ENCODE results near the gene PHF12. TPM values are rescaled to one million over a fixed set of nuclear protein-coding genes. Genes with fewer than 3 reads are reported as not detected.
A peak's percentile ranks its signal among the peaks of the same experiment; 100 is the strongest.
"Not testable (repeated sequence)": the region's sequence is repeated elsewhere in the genome, so short reads cannot be mapped to it uniquely, and the experiment has no call there.

Gene PHF12
- total RNA-seq, 1 donor from 2014 or later = 69.3 TPM

- H3K9me3 Mint-ChIP-seq = no peaks in the 10 kb centered on the region
Measured at GRCh38 chr17:28937044-28937729, 14.1 kb downstream of the PHF12 start.

DNA sequence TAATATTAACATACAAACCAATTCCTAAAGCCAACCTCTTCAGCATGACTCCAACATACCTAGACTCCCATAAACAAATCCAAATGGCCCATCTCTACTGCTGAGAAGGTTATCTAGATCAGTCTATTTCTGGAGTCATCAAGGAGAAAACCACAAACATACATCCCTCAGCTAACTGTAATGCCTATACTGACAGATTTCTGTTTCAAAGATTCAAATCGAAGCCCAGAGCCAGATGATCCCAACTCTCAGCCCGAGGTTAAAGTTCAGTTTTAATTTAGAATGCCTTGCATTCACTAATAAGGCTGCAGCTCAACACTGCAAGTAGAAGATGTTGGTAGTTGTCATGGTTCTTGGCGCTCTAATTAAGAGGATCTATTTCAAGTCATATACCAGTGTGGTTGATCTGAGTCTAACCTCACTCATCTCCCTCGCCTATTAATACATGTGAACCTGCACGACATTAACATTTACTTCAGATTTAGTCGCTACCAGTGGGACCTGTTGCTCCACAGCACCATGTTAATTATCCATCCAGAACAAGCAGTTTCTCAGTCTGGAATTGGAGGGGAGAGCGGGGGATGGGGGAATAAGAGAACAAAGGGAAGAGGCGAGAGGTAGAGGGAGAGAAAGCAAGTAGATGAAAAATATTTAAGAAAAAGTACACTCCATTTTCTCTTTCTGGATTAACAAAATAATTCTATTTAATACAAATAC, 15.4 kb downstream of the PHF12 start:
- Mint-ChIP-seq H3K4me3 (no peak overlapping the region), H3K9me3 (no peaks in the 10 kb centered on the region), H3K27me3 (ENCODE audit: low read depth) (no peaks in the 10 kb centered on the region), H3K27ac (peak overlapping the region; percentile 74), H3K36me3 (peaks cover 3% of the 10 kb centered on the region), H3K4me1 (peaks cover 4% of the 10 kb centered on the region)
- TF ChIP-seq CTCF (IDR thresholded peaks at IDR 0.05; ENCODE audit: unreplicated experiment) = no peak
- DNase-seq (ENCODE audit: low spot score in 2 of 2, unreplicated experiment in 2 of 2) = no peak

More at GRCh38 chr17:28937044-28937729, 14.1 kb downstream of the PHF12 start:
- no peak overlapping the region for H3K27ac Mint-ChIP-seq
- TF ChIP-seq CTCF (IDR thresholded peaks at IDR 0.05; ENCODE audit: unreplicated experiment) = no peak
- peaks cover 3% of the 10 kb centered on the region for H3K36me3 Mint-ChIP-seq
- DNase-seq (ENCODE audit: low spot score in 2 of 2, unreplicated experiment in 2 of 2) = no peak
- H3K4me3 Mint-ChIP-seq = no peak overlapping the region
- H3K4me1 Mint-ChIP-seq = peaks cover 4% of the 10 kb centered on the region
- no peaks in the 10 kb centered on the region for H3K27me3 Mint-ChIP-seq (ENCODE audit: low read depth)

DNA sequence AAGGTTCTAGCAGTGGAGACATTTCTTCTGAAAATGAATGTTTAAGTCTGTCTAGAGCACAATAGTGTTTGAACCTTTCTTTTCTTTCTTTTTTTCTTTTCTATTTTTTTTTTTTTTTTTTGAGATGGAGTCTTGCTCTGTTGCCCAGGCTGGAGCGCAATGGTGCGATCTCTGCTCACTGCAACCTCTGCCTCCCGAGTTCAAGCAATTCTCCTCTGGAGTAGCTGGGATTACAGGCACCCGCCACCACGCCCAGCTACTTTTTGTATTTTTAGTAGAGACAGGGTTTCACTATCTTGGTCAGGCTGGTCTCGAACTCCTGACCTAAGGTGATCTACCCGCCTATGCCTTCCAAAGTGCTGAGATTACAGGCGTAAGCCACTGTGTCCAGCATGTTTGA, 16.8 kb downstream of the PHF12 start:
- not testable (repeated sequence) for H3K36me3 Mint-ChIP-seq; H3K4me3 Mint-ChIP-seq; DNase-seq (ENCODE audit: low spot score in 2 of 2, unreplicated experiment in 2 of 2); H3K4me1 Mint-ChIP-seq; H3K27me3 Mint-ChIP-seq (ENCODE audit: low read depth); H3K9me3 Mint-ChIP-seq; H3K27ac Mint-ChIP-seq

GRCh38 chr17:28929787-28930186, 21.5 kb downstream of the PHF12 start:
- H3K27ac Mint-ChIP-seq = peak overlapping the region; percentile 11
- TF ChIP-seq CTCF (IDR thresholded peaks at IDR 0.05; ENCODE audit: unreplicated experiment) = no peak
- peaks cover 4% of the 10 kb centered on the region for H3K9me3 Mint-ChIP-seq
- peaks cover 6% of the 10 kb centered on the region for H3K4me1 Mint-ChIP-seq
- DNase-seq (ENCODE audit: low spot score in 2 of 2, unreplicated experiment in 2 of 2) = no peak
- no peaks in the 10 kb centered on the region for H3K27me3 Mint-ChIP-seq (ENCODE audit: low read depth)
- H3K4me3 Mint-ChIP-seq = no peak overlapping the region
- H3K36me3 Mint-ChIP-seq = peaks cover 13% of the 10 kb centered on the region

DNA sequence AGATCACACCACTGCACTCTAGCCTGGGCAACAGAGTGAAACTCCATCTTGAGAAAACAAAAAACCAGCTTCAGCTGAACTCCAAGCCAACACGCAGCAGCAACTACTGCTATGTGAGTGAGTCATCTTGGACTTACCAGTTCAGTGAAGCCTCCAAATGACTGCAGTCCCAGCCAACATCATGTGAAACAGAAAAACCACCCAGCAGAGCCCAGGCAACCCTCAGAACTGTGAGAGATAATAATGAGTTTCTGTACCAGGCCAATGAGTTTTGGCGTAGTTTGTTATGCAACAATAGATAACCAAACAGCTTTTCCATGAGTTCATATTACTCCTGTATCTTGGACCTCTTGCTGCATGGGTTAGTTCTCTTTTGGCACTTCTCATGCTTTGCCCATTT, 23.3 kb downstream of the PHF12 start:
- H3K36me3 Mint-ChIP-seq = peaks cover 20% of the 10 kb centered on the region
- peaks cover 6% of the 10 kb centered on the region for H3K4me1 Mint-ChIP-seq
- no peak overlapping the region for H3K4me3 Mint-ChIP-seq
- no peaks in the 10 kb centered on the region for H3K27me3 Mint-ChIP-seq (ENCODE audit: low read depth)
- no peak for DNase-seq (ENCODE audit: low spot score in 2 of 2, unreplicated experiment in 2 of 2)
- peaks cover 4% of the 10 kb centered on the region for H3K9me3 Mint-ChIP-seq
- H3K27ac Mint-ChIP-seq = no peak overlapping the region
- no peak for TF ChIP-seq CTCF (IDR thresholded peaks at IDR 0.05; ENCODE audit: unreplicated experiment)

DNA sequence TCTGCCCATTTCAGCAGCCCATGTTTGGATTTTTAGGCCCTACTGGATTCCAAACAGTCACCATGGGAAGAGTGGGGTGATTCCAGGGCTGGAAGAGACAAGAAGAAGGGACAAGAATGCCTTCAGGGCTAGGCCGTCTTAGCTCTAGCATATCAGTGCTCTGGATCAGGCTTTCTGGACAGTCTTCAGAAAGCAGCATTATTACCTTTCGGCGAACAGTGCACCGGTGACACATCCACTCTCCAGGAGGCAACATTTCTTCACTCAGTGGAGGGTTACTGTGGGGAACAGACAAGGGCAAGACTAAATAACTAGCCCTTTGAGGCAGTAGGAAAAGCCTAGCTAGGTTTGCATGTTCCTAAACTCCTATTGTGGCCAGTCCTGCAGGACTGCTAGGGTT, 24.5 kb downstream of the PHF12 start:
- peak overlapping the region; percentile 60 for H3K27ac Mint-ChIP-seq
- no peaks in the 10 kb centered on the region for H3K27me3 Mint-ChIP-seq (ENCODE audit: low read depth)
- H3K36me3 Mint-ChIP-seq = peaks cover 26% of the 10 kb centered on the region
- peaks cover 6% of the 10 kb centered on the region for H3K4me1 Mint-ChIP-seq
- no peak for DNase-seq (ENCODE audit: low spot score in 2 of 2, unreplicated experiment in 2 of 2)
- H3K9me3 Mint-ChIP-seq = peaks cover 4% of the 10 kb centered on the region
- H3K4me3 Mint-ChIP-seq = no peak overlapping the region
- TF ChIP-seq CTCF (IDR thresholded peaks at IDR 0.05; ENCODE audit: unreplicated experiment) = no peak

Data from mesothelial cell of epicardium (in vitro differentiated cells).